ENCODE data around the gene LY6G6D. TPM values are rescaled to one million over a fixed set of nuclear protein-coding genes. Genes with fewer than 3 reads are reported as not detected.

The LY6G6D gene
- total and polyA plus RNA-seq, 5 donors from 2014 or later, result not detected

DNA sequence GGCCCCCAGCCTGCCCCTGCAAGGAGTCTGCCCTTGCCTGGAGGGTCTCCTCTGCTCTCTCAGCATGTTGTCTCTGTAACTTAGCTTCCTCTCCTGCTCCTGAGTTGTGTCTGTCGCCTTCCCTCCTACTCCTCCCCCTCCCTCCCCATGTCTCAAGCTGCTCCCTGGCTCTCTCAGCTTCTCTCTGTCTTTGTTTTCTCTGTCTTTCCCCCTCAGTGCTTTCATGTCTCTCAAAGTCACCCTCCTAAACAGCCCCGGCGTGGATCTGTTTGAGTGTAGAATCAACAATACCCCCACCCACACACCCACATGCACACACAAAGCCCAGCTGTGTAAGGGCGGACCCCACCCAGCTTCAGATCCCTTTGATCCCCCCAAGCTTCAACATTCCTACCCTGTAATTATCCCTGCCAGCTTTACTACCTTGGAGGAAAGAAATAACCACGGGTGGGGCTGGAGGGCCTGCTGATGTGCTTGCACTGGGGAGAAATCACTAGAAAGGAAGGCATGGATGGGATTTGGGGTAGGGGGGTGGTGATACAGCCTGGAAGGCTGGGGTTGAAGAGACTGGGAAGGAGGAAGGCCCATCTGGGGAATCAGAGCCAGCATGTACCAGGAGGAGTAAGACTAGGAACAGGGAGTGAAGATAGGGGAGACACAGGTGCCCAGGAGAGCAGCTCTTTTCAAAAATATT, 1.0 kb upstream of the LY6G6D start:
- DNase-seq, result no peak
- H3K27me3 ChIP-seq (ENCODE audit: control insufficient read depth, insufficient read depth, low read length), result no peaks in the 10 kb centered on the region
- H3K27me3 Mint-ChIP-seq, result peaks cover 5% of the 10 kb centered on the region
- H3K9me3 Mint-ChIP-seq, result no peaks in the 10 kb centered on the region
- no peaks in the 10 kb centered on the region for H3K9me3 ChIP-seq (ENCODE audit: control insufficient read depth in 2 of 2, low read length in 2 of 2)
- peaks cover 0 to 22% (median 10%) of the 10 kb centered on the region in 4 donors for H3K4me1 Mint-ChIP-seq
- no peak overlapping the region for H3K4me3 ChIP-seq (ENCODE audit: low read depth, low read length)
- H3K4me1 ChIP-seq (ENCODE audit: control insufficient read depth, insufficient read depth, low read length, poor library complexity, severe bottlenecking), result peaks cover 11% of the 10 kb centered on the region
- no peaks in the 10 kb centered on the region for H3K36me3 Mint-ChIP-seq
- no peak overlapping the region for H3K4me3 Mint-ChIP-seq
- no peak overlapping the region for H3K27ac ChIP-seq (ENCODE audit: insufficient read depth, low read length, poor library complexity, severe bottlenecking)
- no peaks in the 10 kb centered on the region for H3K36me3 ChIP-seq (ENCODE audit: control insufficient read depth, insufficient read depth, low read length)
- H3K27ac Mint-ChIP-seq, result peak overlapping the region in 1 of 3 donors; percentile 89
- ATAC-seq (ENCODE audit: low read depth in 2 of 2), result no peak

DNA sequence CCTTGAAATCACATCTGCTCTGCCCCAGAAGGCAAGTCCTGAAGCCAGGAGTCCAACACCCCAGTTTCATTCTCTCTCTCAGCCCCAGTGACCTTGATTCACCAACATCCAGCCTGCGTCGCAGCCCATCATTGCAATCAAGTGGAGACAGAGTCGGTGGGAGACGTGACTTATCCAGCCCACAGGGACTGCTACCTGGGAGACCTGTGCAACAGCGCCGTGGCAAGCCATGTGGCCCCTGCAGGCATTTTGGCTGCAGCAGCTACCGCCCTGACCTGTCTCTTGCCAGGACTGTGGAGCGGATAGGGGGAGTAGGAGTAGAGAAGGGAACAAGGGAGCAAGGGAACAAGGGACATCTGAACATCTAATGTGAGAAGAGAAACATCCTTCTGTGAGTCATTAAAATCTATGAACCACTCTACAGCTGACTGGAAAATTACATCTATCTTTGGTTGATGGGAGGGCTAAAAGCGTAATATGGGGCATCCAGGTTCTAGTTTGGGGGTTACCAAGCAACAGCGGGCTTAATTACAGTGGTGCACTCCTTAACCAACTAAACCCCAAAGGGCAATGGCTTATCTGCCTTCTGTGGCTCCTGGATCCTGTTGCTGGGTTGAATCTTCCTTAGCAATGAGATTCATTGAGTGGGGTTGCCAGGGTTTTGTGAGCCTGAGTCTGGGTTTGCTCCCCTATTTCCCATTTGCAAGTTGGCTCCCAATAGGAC, 2.5 kb downstream of the LY6G6D start:
- no peak overlapping the region for H3K27ac ChIP-seq (ENCODE audit: insufficient read depth, low read length, poor library complexity, severe bottlenecking)
- Mint-ChIP-seq H3K4me1 (peaks cover 0 to 3% (median under 1%) of the 10 kb centered on the region in 4 donors), H3K9me3 (no peaks in the 10 kb centered on the region), H3K27ac (peak overlapping the region in 1 of 3 donors; percentile 15), H3K36me3 (no peaks in the 10 kb centered on the region), H3K4me3 (no peak overlapping the region), H3K27me3 (peaks cover 1% of the 10 kb centered on the region)
- H3K4me1 ChIP-seq (ENCODE audit: control insufficient read depth, insufficient read depth, low read length, poor library complexity, severe bottlenecking), result no peaks in the 10 kb centered on the region
- DNase-seq, result no peak
- no peak overlapping the region for H3K4me3 ChIP-seq (ENCODE audit: low read depth, low read length)
- H3K27me3 ChIP-seq (ENCODE audit: control insufficient read depth, insufficient read depth, low read length), result no peaks in the 10 kb centered on the region
- ATAC-seq (ENCODE audit: low read depth in 2 of 2), result no peak
- H3K36me3 ChIP-seq (ENCODE audit: control insufficient read depth, insufficient read depth, low read length), result no peaks in the 10 kb centered on the region
- no peaks in the 10 kb centered on the region for H3K9me3 ChIP-seq (ENCODE audit: control insufficient read depth in 2 of 2, low read length in 2 of 2)

DNA sequence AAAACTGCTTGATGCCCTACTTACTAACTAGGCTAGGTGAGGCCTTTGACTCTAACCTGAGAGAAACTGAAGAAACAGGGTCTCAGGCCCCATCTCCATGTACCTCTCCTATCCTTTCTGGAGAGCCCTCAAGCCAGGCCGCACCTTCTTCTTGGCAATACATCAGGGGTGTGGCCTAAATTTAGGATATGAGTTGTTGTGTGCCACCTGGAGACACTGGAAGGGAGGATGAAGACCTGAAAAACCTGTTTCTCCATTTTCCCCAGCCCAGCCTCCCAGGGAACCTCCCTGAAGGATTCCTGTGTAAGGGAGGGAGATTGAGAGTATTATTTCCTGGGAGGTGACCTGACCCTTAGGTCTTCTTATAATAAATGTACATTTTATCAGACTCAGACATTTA, 3.1 kb downstream of the LY6G6D start:
- no peaks in the 10 kb centered on the region for H3K9me3 ChIP-seq (ENCODE audit: control insufficient read depth in 2 of 2, low read length in 2 of 2)
- H3K4me1 Mint-ChIP-seq, result peaks cover 0 to 3% (median under 1%) of the 10 kb centered on the region in 4 donors
- no peaks in the 10 kb centered on the region for H3K36me3 ChIP-seq (ENCODE audit: control insufficient read depth, insufficient read depth, low read length)
- H3K4me3 Mint-ChIP-seq, result no peak overlapping the region
- no peak overlapping the region for H3K27ac Mint-ChIP-seq
- no peaks in the 10 kb centered on the region for H3K4me1 ChIP-seq (ENCODE audit: control insufficient read depth, insufficient read depth, low read length, poor library complexity, severe bottlenecking)
- no peak overlapping the region for H3K27ac ChIP-seq (ENCODE audit: insufficient read depth, low read length, poor library complexity, severe bottlenecking)
- ATAC-seq (ENCODE audit: low read depth in 2 of 2) (no peak), DNase-seq (no peak)
- no peaks in the 10 kb centered on the region for H3K27me3 Mint-ChIP-seq
- H3K9me3 Mint-ChIP-seq, result no peaks in the 10 kb centered on the region
- no peak overlapping the region for H3K4me3 ChIP-seq (ENCODE audit: low read depth, low read length)
- H3K36me3 Mint-ChIP-seq, result no peaks in the 10 kb centered on the region
- H3K27me3 ChIP-seq (ENCODE audit: control insufficient read depth, insufficient read depth, low read length), result no peaks in the 10 kb centered on the region

DNA sequence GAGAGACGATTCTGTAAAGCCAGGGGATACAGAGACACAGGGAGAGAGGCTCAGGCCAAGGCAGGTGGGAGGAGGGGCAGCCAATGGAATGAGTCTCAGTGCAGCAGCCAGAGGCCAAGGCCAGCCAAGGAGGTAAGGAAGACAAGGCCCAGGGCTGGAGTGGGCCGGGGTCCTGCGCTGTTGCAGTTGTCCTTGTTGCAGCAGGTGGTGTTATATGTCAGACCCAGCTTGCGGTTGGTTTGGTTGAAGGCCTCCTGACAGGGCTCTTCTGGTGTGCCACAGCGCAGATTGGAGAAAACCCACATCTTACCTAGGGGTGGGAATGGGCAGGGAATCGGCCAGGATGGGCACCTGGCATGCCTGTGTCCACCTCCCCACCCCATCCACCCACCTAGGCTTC, 3.9 kb downstream of the LY6G6D start:
- H3K27me3 ChIP-seq (ENCODE audit: control insufficient read depth, insufficient read depth, low read length), result no peaks in the 10 kb centered on the region
- no peak for ATAC-seq (ENCODE audit: low read depth in 2 of 2)
- H3K4me3 ChIP-seq (ENCODE audit: low read depth, low read length), result no peak overlapping the region
- no peaks in the 10 kb centered on the region for H3K9me3 ChIP-seq (ENCODE audit: control insufficient read depth in 2 of 2, low read length in 2 of 2)
- Mint-ChIP-seq H3K9me3 (no peaks in the 10 kb centered on the region), H3K27me3 (no peaks in the 10 kb centered on the region), H3K27ac (no peak overlapping the region), H3K36me3 (no peaks in the 10 kb centered on the region), H3K4me3 (no peak overlapping the region), H3K4me1 (peaks cover 0 to 2% (median under 1%) of the 10 kb centered on the region in 4 donors)
- DNase-seq, result no peak
- H3K4me1 ChIP-seq (ENCODE audit: control insufficient read depth, insufficient read depth, low read length, poor library complexity, severe bottlenecking), result no peaks in the 10 kb centered on the region
- no peak overlapping the region for H3K27ac ChIP-seq (ENCODE audit: insufficient read depth, low read length, poor library complexity, severe bottlenecking)
- H3K36me3 ChIP-seq (ENCODE audit: control insufficient read depth, insufficient read depth, low read length), result no peaks in the 10 kb centered on the region

DNA sequence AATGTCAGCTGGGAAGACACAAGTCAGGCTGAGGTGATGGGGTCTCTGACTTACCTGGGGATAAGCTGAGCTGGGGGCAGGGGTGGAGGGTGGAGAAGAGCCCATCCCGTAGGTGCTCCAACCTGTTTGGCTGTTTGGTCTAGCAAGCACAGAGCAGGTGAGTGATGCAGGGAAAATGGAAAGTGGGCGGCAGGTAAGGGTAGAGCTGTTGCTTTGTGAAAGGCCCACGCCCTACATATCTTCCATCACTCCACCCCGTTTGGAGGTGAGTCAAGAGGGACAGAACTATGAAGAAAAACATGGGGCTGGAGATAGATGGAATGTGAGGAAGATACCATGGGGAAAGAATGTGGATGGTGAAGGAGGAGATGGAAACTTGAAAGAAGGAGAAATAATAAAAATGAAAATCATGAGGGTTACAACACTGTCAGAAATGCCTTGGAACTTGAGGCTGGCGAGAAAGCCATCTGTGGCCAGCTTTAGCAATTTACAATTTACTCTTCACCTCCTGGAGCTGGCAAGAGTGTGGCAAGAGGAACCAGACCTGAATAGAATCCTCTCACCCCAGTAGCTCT, 5.1 kb downstream of the LY6G6D start:
- H3K36me3 Mint-ChIP-seq, result no peaks in the 10 kb centered on the region
- no peak overlapping the region for H3K4me3 ChIP-seq (ENCODE audit: low read depth, low read length)
- H3K27ac ChIP-seq (ENCODE audit: insufficient read depth, low read length, poor library complexity, severe bottlenecking), result no peak overlapping the region
- DNase-seq (no peak), ATAC-seq (ENCODE audit: low read depth in 2 of 2) (no peak)
- H3K27me3 ChIP-seq (ENCODE audit: control insufficient read depth, insufficient read depth, low read length), result no peaks in the 10 kb centered on the region
- no peaks in the 10 kb centered on the region for H3K27me3 Mint-ChIP-seq
- H3K9me3 ChIP-seq (ENCODE audit: control insufficient read depth in 2 of 2, low read length in 2 of 2), result no peaks in the 10 kb centered on the region
- no peak overlapping the region for H3K4me3 Mint-ChIP-seq
- no peaks in the 10 kb centered on the region for H3K4me1 ChIP-seq (ENCODE audit: control insufficient read depth, insufficient read depth, low read length, poor library complexity, severe bottlenecking)
- no peaks in the 10 kb centered on the region for H3K36me3 ChIP-seq (ENCODE audit: control insufficient read depth, insufficient read depth, low read length)
- H3K9me3 Mint-ChIP-seq, result no peaks in the 10 kb centered on the region
- H3K4me1 Mint-ChIP-seq, result no peaks in the 10 kb centered on the region
- no peak overlapping the region for H3K27ac Mint-ChIP-seq

DNA sequence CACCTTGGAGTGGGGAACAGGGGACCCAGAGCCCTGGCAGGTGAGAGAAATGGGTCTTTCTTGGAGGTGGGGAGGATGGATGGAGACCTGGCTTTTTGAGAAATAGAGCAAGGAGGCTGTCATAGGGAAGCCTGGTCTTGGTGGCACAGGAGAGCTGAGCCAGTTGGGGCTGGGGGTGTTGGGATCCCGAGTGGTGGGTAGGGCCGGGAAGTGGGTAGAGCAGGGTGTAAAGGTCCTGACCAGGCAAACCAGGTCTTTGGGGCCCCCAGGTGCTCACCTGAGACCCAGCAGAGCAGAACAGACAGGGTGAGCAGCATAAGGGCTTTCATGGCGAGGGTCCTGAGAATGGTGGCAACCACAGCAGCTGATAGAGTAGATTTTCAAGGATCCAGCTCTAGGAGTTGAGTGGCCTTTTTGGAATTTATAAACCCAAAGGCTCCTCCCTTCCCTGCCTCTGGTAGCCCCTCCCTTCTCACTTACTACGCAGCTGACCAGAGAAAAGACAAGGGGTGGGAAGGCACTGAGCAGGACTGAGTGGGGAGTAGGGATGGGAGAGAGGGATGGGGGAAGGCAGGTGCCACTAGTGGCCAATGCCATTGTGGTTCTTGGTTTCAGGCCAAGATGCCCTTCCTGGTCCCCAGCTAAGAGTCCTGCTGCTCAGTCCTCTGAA, 6.3 kb downstream of the LY6G6D start, which contains the start of gene LY6G6C:
LY6G6C (minus strand) TSS at position 396 of the 670 bp plus-strand sequence; CDS start at position 329, 67 bp downstream.
- Mint-ChIP-seq H3K4me3 (no peak within 1 kb of the TSS), H3K27ac (peak within 1 kb of the TSS in 1 of 3 donors; percentile 84)

DNA sequence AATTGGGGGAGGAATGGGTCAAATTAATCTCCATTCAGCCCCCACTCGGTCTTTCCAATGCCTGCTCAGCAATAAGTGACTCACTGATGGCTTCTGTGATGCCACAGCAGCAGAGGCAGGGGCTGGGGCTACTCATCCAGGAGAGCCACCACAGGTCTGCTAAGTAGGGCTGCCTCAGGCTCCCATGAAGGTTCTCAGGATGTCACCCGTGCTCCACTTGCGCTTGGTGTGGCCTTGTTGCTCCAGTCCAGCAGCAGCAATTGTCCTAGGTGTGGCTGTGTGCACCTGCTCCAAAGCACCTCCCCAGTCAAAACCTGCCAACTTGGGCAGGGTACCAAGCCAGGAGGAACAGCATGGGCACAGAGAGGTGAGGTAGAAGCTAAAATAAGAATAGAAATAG, 7.0 kb downstream of the LY6G6D start:
- H3K4me3 Mint-ChIP-seq, result no peak overlapping the region
- Histone ChIP-seq H3K9me3 (ENCODE audit: control insufficient read depth in 2 of 2, low read length in 2 of 2) (no peaks in the 10 kb centered on the region), H3K27ac (ENCODE audit: insufficient read depth, low read length, poor library complexity, severe bottlenecking) (no peak overlapping the region), H3K36me3 (ENCODE audit: control insufficient read depth, insufficient read depth, low read length) (no peaks in the 10 kb centered on the region), H3K4me1 (ENCODE audit: control insufficient read depth, insufficient read depth, low read length, poor library complexity, severe bottlenecking) (no peaks in the 10 kb centered on the region), H3K27me3 (ENCODE audit: control insufficient read depth, insufficient read depth, low read length) (no peaks in the 10 kb centered on the region), H3K4me3 (ENCODE audit: low read depth, low read length) (no peak overlapping the region)
- H3K27ac Mint-ChIP-seq, result no peak overlapping the region
- peaks cover 4% of the 10 kb centered on the region for H3K36me3 Mint-ChIP-seq
- ATAC-seq (ENCODE audit: low read depth in 2 of 2) (no peak), DNase-seq (no peak)
- H3K27me3 Mint-ChIP-seq, result no peaks in the 10 kb centered on the region
- peaks cover 0 to 1% (median 0%) of the 10 kb centered on the region in 7 donors for H3K9me3 Mint-ChIP-seq
- peaks cover 0 to 6% (median 2%) of the 10 kb centered on the region in 4 donors for H3K4me1 Mint-ChIP-seq

More for the DNA sequence above, 6.3 kb downstream of the LY6G6D start, which contains the start of gene LY6G6C:
- Mint-ChIP-seq H3K27me3 (no peaks in the 10 kb centered on the region), H3K36me3 (peaks cover 4% of the 10 kb centered on the region), H3K4me1 (peaks cover 0 to 4% (median 2%) of the 10 kb centered on the region in 4 donors), H3K9me3 (peaks cover 0 to 1% (median 0%) of the 10 kb centered on the region in 7 donors)
- Histone ChIP-seq H3K27ac (ENCODE audit: insufficient read depth, low read length, poor library complexity, severe bottlenecking) (no peak within 1 kb of the TSS), H3K4me3 (ENCODE audit: low read depth, low read length) (no peak within 1 kb of the TSS), H3K36me3 (ENCODE audit: control insufficient read depth, insufficient read depth, low read length) (no peaks in the 10 kb centered on the region), H3K27me3 (ENCODE audit: control insufficient read depth, insufficient read depth, low read length) (no peaks in the 10 kb centered on the region), H3K4me1 (ENCODE audit: control insufficient read depth, insufficient read depth, low read length, poor library complexity, severe bottlenecking) (no peaks in the 10 kb centered on the region), H3K9me3 (ENCODE audit: control insufficient read depth in 2 of 2, low read length in 2 of 2) (no peaks in the 10 kb centered on the region)
- no peak for DNase-seq
- no peak for ATAC-seq (ENCODE audit: low read depth in 2 of 2)

Data from CD4-positive, CD25-positive, alpha-beta regulatory T cell (primary cell).